Fibroblast of lung (primary cell): ENCODE measurements around the gene COL24A1. TPM values are rescaled to one million over a fixed set of nuclear protein-coding genes. Genes with fewer than 3 reads are reported as not detected.

ENCODE experiments used
- DNase-seq, 2 donors: peaks; one replicate each; pipeline versions ENCODE4 v3.0.0 to v3.0.0-alpha.2; 2010; ENCODE audit warnings: low read depth in 2 of 2
- H2AFZ ChIP-seq: 2 replicates; pipeline ENCODE4 v1.5.1; 2012; ENCODE audit warnings: low read length, control low read depth, inconsistent platforms
- H3K27ac ChIP-seq: 2 replicates; pipeline ENCODE4 v1.5.1; 2011; ENCODE audit warnings: low read length, control low read depth; ENCODE audit not compliant: insufficient read depth
- H3K27me3 ChIP-seq: 2 replicates; pipeline ENCODE4 v1.5.1; 2011; ENCODE audit warnings: mild to moderate bottlenecking, low read length; ENCODE audit not compliant: control insufficient read depth, insufficient read depth
- H3K36me3 ChIP-seq: 2 replicates; pipeline ENCODE4 v1.5.1; 2011; ENCODE audit warnings: low read length; ENCODE audit not compliant: control insufficient read depth, insufficient read depth
- H3K4me1 ChIP-seq: 2 replicates; pipeline ENCODE4 v1.5.1; 2011; ENCODE audit warnings: low read length; ENCODE audit not compliant: control insufficient read depth, insufficient read depth; ENCODE audit errors: extremely low read depth
- H3K4me2 ChIP-seq: 2 replicates; pipeline ENCODE4 v1.5.1; 2011; ENCODE audit warnings: low read length, control low read depth; ENCODE audit not compliant: insufficient read depth; ENCODE audit errors: extremely low read depth
- H3K4me3 ChIP-seq, 4 experiments: fragments of 200-600 bp in 1 of 4; sonication (generic) in 1 of 4; replicated peaks in 1 of 4; 2 replicates each; pipeline ENCODE4 v1.5.1; 2011 to 2016; ENCODE audit warnings: low read length in 4 of 4, low read depth in 3 of 4, mild to moderate bottlenecking in 3 of 4, control low read depth in 2 of 4, inconsistent platforms in 1 of 4, mixed read lengths in 1 of 4; ENCODE audit not compliant: insufficient read depth in 1 of 4; ENCODE audit errors: control extremely low read depth in 1 of 4
- H3K79me2 ChIP-seq: 2 replicates; pipeline ENCODE4 v1.5.1; 2012; ENCODE audit warnings: mild to moderate bottlenecking, low read length, inconsistent platforms; ENCODE audit not compliant: control insufficient read depth, insufficient read depth
- H3K9ac ChIP-seq: 2 replicates; pipeline ENCODE4 v1.5.1; 2011; ENCODE audit warnings: mild to moderate bottlenecking, low read length, control low read depth; ENCODE audit not compliant: insufficient read depth
- H3K9me3 ChIP-seq: 2 replicates; pipeline ENCODE4 v1.5.1; 2012; ENCODE audit warnings: low read depth, low read length; ENCODE audit not compliant: control insufficient read depth, insufficient read depth
- H4K20me1 ChIP-seq: 2 replicates; pipeline ENCODE4 v1.5.1; 2011; ENCODE audit warnings: low read length; ENCODE audit not compliant: control insufficient read depth, insufficient read depth; ENCODE audit errors: extremely low read depth
- EZH2 ChIP-seq: IDR thresholded peaks from 2 replicates; pipeline ENCODE4 v1.5.1; 2012; ENCODE audit warnings: low read length, control low read depth, mild to moderate bottlenecking; ENCODE audit errors: missing control alignments
- polyA plus RNA-seq, 2 donors: library from polyadenylated mRNA; depleted of rRNA in 1 of 2; stranded (reverse) in 1 of 2; unstranded in 1 of 2; fragments of >200 nt; gene quantifications; 2 replicates each; pipeline ENCODE4 v1.2.1, GENCODE V29; 2011 to 2012; ENCODE audit warnings: missing spikeins in 1 of 2
- total RNA-seq: library from RNA; depleted of rRNA; stranded (reverse); fragments of >200 nt; gene quantifications from 2 replicates; pipeline ENCODE4 v1.2.1, GENCODE V29; 2014
- TF ChIP-seq, protein P1 (sequence below), 2 donors: IDR thresholded peaks in 1 of 2; conservative IDR thresholded peaks in 1 of 2; 1 replicate in 1 of 2; 2 replicates in 1 of 2; pipeline ENCODE4 v1.5.1; 2011 to 2012; ENCODE audit warnings: low read length in 2 of 2, control low read depth in 1 of 2, inconsistent platforms in 1 of 2, low read depth in 1 of 2, mild to moderate bottlenecking in 1 of 2

The COL24A1 gene
- total and polyA plus RNA-seq, 2 donors (not counting 1 experiment from before 2014, with no cell fraction given): 0.31 to 3.3 TPM

DNA sequence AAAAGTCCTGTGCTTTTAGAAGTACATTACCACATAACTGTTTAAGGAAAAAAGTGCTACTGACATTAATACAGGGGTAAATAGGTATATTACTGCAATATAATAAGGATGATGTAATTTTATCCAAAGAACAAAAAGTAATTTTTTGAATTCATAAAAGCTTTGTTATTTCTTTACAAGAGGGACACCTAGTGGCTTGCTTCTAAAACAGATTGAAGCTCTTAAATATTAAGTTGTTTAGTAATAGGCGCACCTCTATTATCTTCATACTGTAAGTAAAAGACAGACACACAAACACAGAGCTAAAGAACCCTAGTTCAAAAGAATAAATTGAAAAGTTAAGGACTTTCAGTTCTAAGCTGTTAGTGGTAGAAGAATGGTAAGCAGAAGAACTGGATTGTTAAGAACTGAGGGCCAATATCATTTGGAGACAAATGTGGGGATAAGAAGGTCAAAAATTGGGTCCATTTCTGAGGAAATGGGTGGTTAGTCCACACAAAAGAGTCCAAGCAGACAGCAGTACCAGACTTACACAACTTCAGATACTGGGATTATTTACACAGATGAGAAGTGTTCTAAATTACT lies 463.8 kb downstream of the COL24A1 start:
- Histone ChIP-seq H2AFZ (no peak overlapping the region), H3K4me3 (no peak overlapping the region), H3K9ac (no peak overlapping the region), H3K4me1 (peaks cover 6% of the 10 kb centered on the region), H3K27ac (no peak overlapping the region), H4K20me1 (no peaks in the 10 kb centered on the region), H3K9me3 (no peaks in the 10 kb centered on the region), H3K36me3 (peaks cover 2% of the 10 kb centered on the region), H3K79me2 (peaks cover 4% of the 10 kb centered on the region), H3K4me2 (no peak overlapping the region), H3K27me3 (no peaks in the 10 kb centered on the region)
- no peak for TF ChIP-seq EZH2
- TF ChIP-seq, protein P1, sequence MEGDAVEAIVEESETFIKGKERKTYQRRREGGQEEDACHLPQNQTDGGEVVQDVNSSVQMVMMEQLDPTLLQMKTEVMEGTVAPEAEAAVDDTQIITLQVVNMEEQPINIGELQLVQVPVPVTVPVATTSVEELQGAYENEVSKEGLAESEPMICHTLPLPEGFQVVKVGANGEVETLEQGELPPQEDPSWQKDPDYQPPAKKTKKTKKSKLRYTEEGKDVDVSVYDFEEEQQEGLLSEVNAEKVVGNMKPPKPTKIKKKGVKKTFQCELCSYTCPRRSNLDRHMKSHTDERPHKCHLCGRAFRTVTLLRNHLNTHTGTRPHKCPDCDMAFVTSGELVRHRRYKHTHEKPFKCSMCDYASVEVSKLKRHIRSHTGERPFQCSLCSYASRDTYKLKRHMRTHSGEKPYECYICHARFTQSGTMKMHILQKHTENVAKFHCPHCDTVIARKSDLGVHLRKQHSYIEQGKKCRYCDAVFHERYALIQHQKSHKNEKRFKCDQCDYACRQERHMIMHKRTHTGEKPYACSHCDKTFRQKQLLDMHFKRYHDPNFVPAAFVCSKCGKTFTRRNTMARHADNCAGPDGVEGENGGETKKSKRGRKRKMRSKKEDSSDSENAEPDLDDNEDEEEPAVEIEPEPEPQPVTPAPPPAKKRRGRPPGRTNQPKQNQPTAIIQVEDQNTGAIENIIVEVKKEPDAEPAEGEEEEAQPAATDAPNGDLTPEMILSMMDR (conservative IDR thresholded peaks at IDR 0.05 in 1 of 2, IDR thresholded peaks at IDR 0.05 in 1 of 2; ENCODE audit: low read depth in 1 of 2, low read length in 2 of 2): peak in 1 of 2 donors; percentile 42
- peak; percentile 56 to 84 for DNase-seq

DNA sequence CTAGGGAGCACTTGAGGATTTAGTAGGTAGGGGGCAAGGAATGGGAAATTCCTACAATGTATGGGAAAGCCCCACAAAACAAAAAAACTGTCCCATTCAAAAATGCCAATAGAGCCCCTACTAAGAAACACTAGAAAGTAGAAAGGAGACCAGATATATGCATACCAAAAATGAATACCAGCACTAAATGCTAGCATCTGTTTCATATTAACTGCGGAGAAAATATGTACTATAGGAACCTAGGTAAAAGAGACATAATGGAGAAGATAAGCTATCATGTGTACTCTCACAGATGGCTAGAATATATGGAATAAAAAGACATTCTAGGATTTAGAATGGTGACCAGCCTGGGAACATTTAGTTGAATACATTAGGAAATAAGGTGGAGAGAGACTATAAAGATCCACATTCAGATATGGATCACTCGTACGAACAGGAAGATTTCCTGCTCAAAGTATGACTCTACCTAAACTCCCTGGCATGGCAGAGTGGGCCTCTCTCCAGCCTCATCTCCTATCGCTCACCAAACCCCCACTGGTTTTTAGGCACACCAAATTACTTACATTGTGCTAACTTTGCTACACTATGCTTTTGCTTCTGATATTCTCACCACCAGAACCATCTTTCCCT lies 466.7 kb downstream of the COL24A1 start:
- TF ChIP-seq EZH2: no peak
- TF ChIP-seq, protein P1 (conservative IDR thresholded peaks at IDR 0.05 in 1 of 2, IDR thresholded peaks at IDR 0.05 in 1 of 2; ENCODE audit: low read depth in 1 of 2, low read length in 2 of 2): no peak
- Histone ChIP-seq H3K36me3 (peaks cover 2% of the 10 kb centered on the region), H3K9me3 (no peaks in the 10 kb centered on the region), H3K4me1 (peaks cover 6% of the 10 kb centered on the region), H3K27ac (no peak overlapping the region), H3K4me3 (no peak overlapping the region), H4K20me1 (no peaks in the 10 kb centered on the region), H3K79me2 (peaks cover 4% of the 10 kb centered on the region), H3K9ac (no peak overlapping the region), H3K4me2 (no peak overlapping the region), H2AFZ (no peak overlapping the region), H3K27me3 (no peaks in the 10 kb centered on the region)
- no peak for DNase-seq

DNA sequence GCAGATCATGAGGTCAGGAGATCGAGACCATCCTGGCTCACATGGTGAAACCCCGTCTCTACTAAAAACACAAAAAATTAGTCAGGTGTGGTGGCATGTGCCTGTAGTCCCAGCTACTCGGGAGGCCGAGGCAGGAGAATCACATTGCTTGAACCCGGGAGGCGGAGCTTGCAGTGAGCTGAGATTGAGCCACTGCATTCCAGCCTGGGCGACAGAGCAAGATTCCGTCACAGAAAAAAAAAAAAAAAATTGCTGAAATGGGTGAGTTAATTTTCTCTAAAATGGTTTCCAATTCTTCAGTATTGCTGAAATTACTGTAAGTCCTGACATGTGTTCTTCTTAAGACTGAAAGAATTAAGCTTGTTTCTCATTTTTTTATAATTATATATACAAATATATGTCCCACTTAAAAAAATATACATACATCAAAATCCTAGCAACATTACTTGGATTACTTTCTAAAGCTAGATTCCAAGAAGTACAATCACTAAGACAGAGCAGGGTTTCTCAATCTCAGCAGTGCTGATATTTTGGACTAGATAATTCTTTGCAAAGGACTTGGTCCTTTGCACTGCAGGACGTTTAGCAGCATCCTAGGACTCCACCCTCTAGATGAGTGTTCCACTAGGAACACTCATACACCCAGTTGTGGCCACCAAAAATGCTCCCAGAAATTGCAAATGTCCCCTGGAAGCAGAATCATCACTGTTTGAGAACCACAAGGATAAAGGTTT lies 473.1 kb downstream of the COL24A1 start:
- no peaks in the 10 kb centered on the region for H3K4me1 ChIP-seq
- H4K20me1 ChIP-seq: no peaks in the 10 kb centered on the region
- peaks cover 2% of the 10 kb centered on the region for H3K79me2 ChIP-seq
- no peak overlapping the region for H2AFZ ChIP-seq
- H3K9ac ChIP-seq: no peak overlapping the region
- H3K27ac ChIP-seq: no peak overlapping the region
- DNase-seq: no peak
- H3K4me2 ChIP-seq: no peak overlapping the region
- H3K9me3 ChIP-seq: no peaks in the 10 kb centered on the region
- no peak overlapping the region for H3K4me3 ChIP-seq
- no peaks in the 10 kb centered on the region for H3K27me3 ChIP-seq
- no peak for TF ChIP-seq EZH2
- TF ChIP-seq, protein P1 (conservative IDR thresholded peaks at IDR 0.05 in 1 of 2, IDR thresholded peaks at IDR 0.05 in 1 of 2; ENCODE audit: low read depth in 1 of 2, low read length in 2 of 2): no peak
- no peaks in the 10 kb centered on the region for H3K36me3 ChIP-seq
